Endodermal cell (in vitro differentiated cells): ENCODE measurements around the gene OGG1. TPM values are rescaled to one million over a fixed set of nuclear protein-coding genes. Genes with fewer than 3 reads are reported as not detected.

Experiments used
- DNase-seq: peaks from one replicate; pipeline ENCODE4 v3.0.0-alpha.2; 2017
- H3K27ac ChIP-seq: 2 replicates; pipeline ENCODE4 v1.5.1; 2013; ENCODE audit warnings: mild to moderate bottlenecking, low read depth, low read length, moderate library complexity
- H3K27me3 ChIP-seq: 2 replicates; pipeline ENCODE4 v1.6.1; 2013; ENCODE audit warnings: mild to moderate bottlenecking, low read length, moderate library complexity; ENCODE audit not compliant: insufficient read depth, control insufficient read depth, poor library complexity, severe bottlenecking
- H3K36me3 ChIP-seq: 2 replicates; pipeline ENCODE4 v1.7.0; 2013; ENCODE audit warnings: mild to moderate bottlenecking, low read length, moderate library complexity; ENCODE audit not compliant: control insufficient read depth, insufficient read depth
- H3K4me1 ChIP-seq: one replicate; pipeline ENCODE4 v1.7.0; 2013; ENCODE audit warnings: low read length; ENCODE audit not compliant: control insufficient read depth, insufficient read depth
- H3K4me3 ChIP-seq: 2 replicates; pipeline ENCODE4 v1.5.1; 2013; ENCODE audit warnings: mild to moderate bottlenecking, low read length, moderate library complexity
- H3K9ac ChIP-seq: 2 replicates; pipeline ENCODE4 v1.6.1; 2013; ENCODE audit warnings: mild to moderate bottlenecking, low read length, moderate library complexity; ENCODE audit not compliant: poor library complexity, severe bottlenecking; ENCODE audit errors: extremely low read depth
- H3K9me3 ChIP-seq: 2 replicates; pipeline ENCODE4 v1.6.1; 2013; ENCODE audit warnings: mild to moderate bottlenecking, low read length, moderate library complexity; ENCODE audit not compliant: control insufficient read depth
- H3K27ac Mint-ChIP-seq: 2 replicates; pipeline ENCODE4 v1.8.0; 2020; ENCODE audit warnings: mixed read lengths
- H3K27me3 Mint-ChIP-seq: 2 replicates; pipeline ENCODE4 v1.8.0; 2021; ENCODE audit warnings: mild to moderate bottlenecking, mixed read lengths; ENCODE audit not compliant: insufficient read depth
- H3K36me3 Mint-ChIP-seq: 2 replicates; pipeline ENCODE4 v1.8.0; 2020; ENCODE audit warnings: low read depth, mixed read lengths
- H3K4me1 Mint-ChIP-seq: 2 replicates; pipeline ENCODE4 v1.8.0; 2020; ENCODE audit warnings: mixed read lengths
- H3K4me3 Mint-ChIP-seq: 2 replicates; pipeline ENCODE4 v1.8.0; 2020; ENCODE audit warnings: mild to moderate bottlenecking, moderate library complexity, mixed read lengths
- H3K9me3 Mint-ChIP-seq: 2 replicates; pipeline ENCODE4 v1.8.0; 2020; ENCODE audit warnings: mild to moderate bottlenecking, mixed read lengths
- WGBS, 2 experiments: methylation state at CpG; one replicate each; pipeline versions ENCODE4 v1.1.5 to v1.1.7; 2013; ENCODE audit warnings: missing lambda C conversion rate in 2 of 2, mixed read lengths in 1 of 2; ENCODE audit not compliant: insufficient coverage in 1 of 2, insufficient read length in 1 of 2; 5-methylcytosine and 5-hydroxymethylcytosine counted together
- total RNA-seq, 2 donors: library from RNA; stranded (reverse); fragmentation: NEBNext Ultra II Directional in 1 of 2; extraction: Animal tissue kit (Norgen Biotek cat#: 25700) in 1 of 2; gene quantifications; 2 replicates in 1 of 2; 3 replicates in 1 of 2; pipeline ENCODE4 v1.2.1, GENCODE V29; 2021
- TF ChIP-seq, protein P1 (sequence below): fragments of 200-600 bp; sonication (generic); conservative IDR thresholded peaks from 2 replicates; pipeline ENCODE4 v1.5.0; 2021; ENCODE audit warnings: antibody characterized with exemption, mild to moderate bottlenecking

OGG1 gene
- total RNA-seq, 2 donors from 2014 or later: 28.6 to 34.0 TPM

DNA sequence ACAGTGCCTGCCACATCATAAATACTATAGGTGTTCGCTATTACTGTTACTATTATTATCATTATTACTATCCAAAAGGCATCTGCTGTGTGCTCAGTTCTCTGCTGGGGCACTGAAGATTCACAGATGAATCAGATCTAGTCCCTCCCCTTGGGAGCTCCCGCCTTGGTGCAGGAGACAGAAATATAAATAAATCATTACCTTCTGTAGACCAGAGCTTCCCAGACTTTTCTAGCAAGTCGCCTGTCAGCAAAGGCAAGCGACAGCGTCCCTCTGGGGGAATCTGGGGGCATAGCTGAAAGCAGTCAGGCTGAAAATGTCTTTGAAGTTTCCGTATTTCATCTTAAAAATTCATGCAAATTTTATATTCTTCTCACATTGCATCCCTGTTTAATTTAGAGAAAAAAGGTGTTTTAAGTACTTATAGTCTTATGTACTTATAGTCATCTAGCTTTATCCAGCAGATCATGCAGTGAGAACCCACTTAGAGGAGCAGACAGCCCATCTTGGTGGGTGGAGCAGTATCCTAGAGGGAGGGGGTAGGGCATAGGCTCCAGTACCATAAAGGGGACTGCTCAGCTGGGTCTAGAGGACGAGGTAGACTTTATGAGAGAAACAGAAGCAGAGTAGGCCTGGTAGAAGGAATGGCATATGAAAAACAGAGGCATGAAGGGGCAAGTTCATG, 28.6 kb upstream of the OGG1 start:
- H3K27ac ChIP-seq: no peak overlapping the region
- no peak overlapping the region for H3K27ac Mint-ChIP-seq

DNA sequence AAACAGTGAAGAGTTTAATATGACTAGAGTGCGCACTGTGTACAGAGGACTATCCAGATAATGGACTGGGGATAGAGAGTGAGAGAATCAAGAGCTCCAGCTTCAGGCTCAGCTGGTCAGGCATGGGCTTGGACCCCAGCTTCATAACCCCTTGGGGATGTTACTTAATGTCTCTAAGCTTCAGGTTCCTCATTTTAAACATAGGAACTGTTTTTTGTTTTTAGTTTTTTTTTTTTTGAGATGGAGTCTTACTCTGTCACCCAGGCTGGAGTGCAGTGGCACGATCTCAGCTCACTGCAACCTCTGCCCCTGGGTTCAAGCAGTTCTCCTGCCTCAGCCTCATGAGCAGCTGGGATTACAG, 28.1 kb upstream of the OGG1 start:
- DNase-seq: no peak
- Histone ChIP-seq H3K4me1 (no peaks in the 10 kb centered on the region), H3K9ac (no peak overlapping the region), H3K36me3 (no peaks in the 10 kb centered on the region), H3K27me3 (peaks cover 14% of the 10 kb centered on the region), H3K9me3 (no peaks in the 10 kb centered on the region), H3K4me3 (no peak overlapping the region), H3K27ac (no peak overlapping the region)
- Mint-ChIP-seq H3K9me3 (no peaks in the 10 kb centered on the region), H3K4me3 (no peak overlapping the region), H3K4me1 (no peaks in the 10 kb centered on the region), H3K27ac (no peak overlapping the region), H3K27me3 (peaks cover 3% of the 10 kb centered on the region), H3K36me3 (no peaks in the 10 kb centered on the region)
- 75 to 92% methylated on average over 2 of the region's 2 CpGs for WGBS, 2 experiments
- TF ChIP-seq, protein P1, sequence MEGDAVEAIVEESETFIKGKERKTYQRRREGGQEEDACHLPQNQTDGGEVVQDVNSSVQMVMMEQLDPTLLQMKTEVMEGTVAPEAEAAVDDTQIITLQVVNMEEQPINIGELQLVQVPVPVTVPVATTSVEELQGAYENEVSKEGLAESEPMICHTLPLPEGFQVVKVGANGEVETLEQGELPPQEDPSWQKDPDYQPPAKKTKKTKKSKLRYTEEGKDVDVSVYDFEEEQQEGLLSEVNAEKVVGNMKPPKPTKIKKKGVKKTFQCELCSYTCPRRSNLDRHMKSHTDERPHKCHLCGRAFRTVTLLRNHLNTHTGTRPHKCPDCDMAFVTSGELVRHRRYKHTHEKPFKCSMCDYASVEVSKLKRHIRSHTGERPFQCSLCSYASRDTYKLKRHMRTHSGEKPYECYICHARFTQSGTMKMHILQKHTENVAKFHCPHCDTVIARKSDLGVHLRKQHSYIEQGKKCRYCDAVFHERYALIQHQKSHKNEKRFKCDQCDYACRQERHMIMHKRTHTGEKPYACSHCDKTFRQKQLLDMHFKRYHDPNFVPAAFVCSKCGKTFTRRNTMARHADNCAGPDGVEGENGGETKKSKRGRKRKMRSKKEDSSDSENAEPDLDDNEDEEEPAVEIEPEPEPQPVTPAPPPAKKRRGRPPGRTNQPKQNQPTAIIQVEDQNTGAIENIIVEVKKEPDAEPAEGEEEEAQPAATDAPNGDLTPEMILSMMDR: no peak

More for the DNA sequence above, 28.6 kb upstream of the OGG1 start:
- TF ChIP-seq, protein P1: no peak
- Mint-ChIP-seq H3K27me3 (peaks cover 3% of the 10 kb centered on the region), H3K4me3 (no peak overlapping the region), H3K4me1 (no peaks in the 10 kb centered on the region), H3K9me3 (no peaks in the 10 kb centered on the region), H3K36me3 (no peaks in the 10 kb centered on the region)
- DNase-seq: no peak
- Histone ChIP-seq H3K4me3 (no peak overlapping the region), H3K9ac (no peak overlapping the region), H3K4me1 (no peaks in the 10 kb centered on the region), H3K9me3 (no peaks in the 10 kb centered on the region), H3K27me3 (peaks cover 14% of the 10 kb centered on the region), H3K36me3 (no peaks in the 10 kb centered on the region)
- WGBS, 2 experiments: 57 to 65% methylated on average over 2 to 7 of the region's 7 CpGs

DNA sequence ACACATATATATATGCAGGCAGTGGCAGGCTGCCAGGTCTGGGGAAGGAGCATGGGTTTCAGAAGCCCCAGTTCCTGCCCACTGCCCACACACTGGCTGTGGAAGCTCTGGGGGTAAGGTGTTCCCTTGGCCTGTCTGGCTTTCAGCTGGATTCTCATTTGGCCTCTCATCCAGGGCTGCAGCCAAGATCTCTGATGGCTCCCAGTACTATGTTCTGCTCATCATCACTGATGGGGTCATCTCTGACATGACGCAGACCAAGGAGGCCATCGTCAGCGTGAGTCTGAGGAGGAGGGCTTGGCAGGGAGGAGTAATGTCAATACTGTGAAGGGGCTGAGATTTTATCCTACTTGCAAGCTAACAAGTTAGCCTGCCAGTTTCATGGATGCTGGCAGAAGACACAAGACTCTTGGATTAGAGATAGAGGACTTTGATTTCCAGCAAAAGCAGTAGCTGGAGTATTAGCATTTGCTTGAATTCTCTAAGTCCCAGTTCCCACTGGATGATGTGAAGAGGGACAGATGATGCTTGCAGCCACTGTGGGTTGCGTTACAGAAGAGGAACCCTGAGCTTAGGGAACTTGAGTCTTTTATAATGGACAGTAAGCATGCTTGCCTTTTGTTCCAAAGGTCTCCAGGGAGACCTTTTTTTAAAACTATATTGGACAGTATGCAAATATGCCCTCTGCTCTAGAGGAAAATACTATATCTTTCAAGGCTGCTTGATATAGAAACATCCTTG, 23.8 kb upstream of the OGG1 start:
- Histone ChIP-seq H3K9me3 (no peaks in the 10 kb centered on the region), H3K4me3 (no peak overlapping the region), H3K36me3 (no peaks in the 10 kb centered on the region), H3K27ac (no peak overlapping the region), H3K4me1 (no peaks in the 10 kb centered on the region), H3K27me3 (peaks cover 5% of the 10 kb centered on the region), H3K9ac (no peak overlapping the region)
- TF ChIP-seq, protein P1: no peak
- no peak overlapping the region for H3K27ac Mint-ChIP-seq
- H3K4me1 Mint-ChIP-seq: peaks cover 9% of the 10 kb centered on the region
- peaks cover 2% of the 10 kb centered on the region for H3K27me3 Mint-ChIP-seq
- H3K4me3 Mint-ChIP-seq: no peak overlapping the region
- no peaks in the 10 kb centered on the region for H3K36me3 Mint-ChIP-seq
- H3K9me3 Mint-ChIP-seq: no peaks in the 10 kb centered on the region
- DNase-seq: no peak
- WGBS, 2 experiments: 88 to 97% methylated on average over 4 of the region's 4 CpGs
